B cell (primary cell): ENCODE results near the gene QSOX2. TPM values are rescaled to one million over a fixed set of nuclear protein-coding genes. Genes with fewer than 3 reads are reported as not detected.

Source experiments
- ATAC-seq: fragments of 200-7000 bp; cut with Tn5 transposase; one replicate; pipeline ENCODE4 v1.10.0; 2021; ENCODE audit warnings: low read depth, mild to moderate bottlenecking, moderate number of reproducible peaks, moderate library complexity
- CTCF ChIA-PET: fragments of 350-600 bp; sonication (Branson Sonifier 250); formaldehyde crosslinking; loops from one replicate; lab custom pipeline; 2021; ENCODE audit warnings: antibody characterized with exemption, inconsistent platforms; lab: Charles Lee
- POLR2A ChIA-PET: fragments of 350-600 bp; sonication (Branson Sonifier 250); formaldehyde crosslinking; loops from one replicate; lab custom pipeline; 2021; ENCODE audit warnings: antibody characterized with exemption; lab: Charles Lee
- DNase-seq: peaks from one replicate; pipeline ENCODE4 v3.0.0; 2013
- H2AFZ ChIP-seq: 2 replicates; pipeline ENCODE4 v1.6.1; 2012; ENCODE audit warnings: mild to moderate bottlenecking, low read depth, low read length; ENCODE audit not compliant: insufficient read depth, poor library complexity, severe bottlenecking
- H3K27ac ChIP-seq, 2 donors: 1 replicate in 1 of 2; 2 replicates in 1 of 2; pipeline ENCODE4 v1.5.1; 2012 to 2013; ENCODE audit warnings: low read length in 2 of 2, mild to moderate bottlenecking in 2 of 2, moderate library complexity in 1 of 2
- H3K27me3 ChIP-seq, 4 experiments: fragments of 200-600 bp in 1 of 4; sonication (generic) in 1 of 4; replicated peaks in 1 of 4; 1 replicate in 2 of 4; 2 replicates in 2 of 4; pipeline versions ENCODE4 v1.6.1 to v1.7.0; 2013 to 2016; ENCODE audit warnings: low read length in 3 of 4, mild to moderate bottlenecking in 2 of 4, mixed read lengths in 1 of 4, moderate library complexity in 1 of 4; ENCODE audit not compliant: insufficient read depth in 4 of 4, control insufficient read depth in 3 of 4; ENCODE audit errors: control extremely low read depth in 1 of 4
- H3K36me3 ChIP-seq, 2 experiments: replicated peaks in 1 of 2; 1 replicate in 1 of 2; 2 replicates in 1 of 2; pipeline versions ENCODE4 v1.6.1 to v1.7.1; 2013; ENCODE audit warnings: low read length in 1 of 2; ENCODE audit not compliant: insufficient read depth in 2 of 2, control insufficient read depth in 1 of 2; ENCODE audit errors: control extremely low read depth in 1 of 2, extremely low read depth in 1 of 2
- H3K4me1 ChIP-seq, 2 donors: fragments of 200-600 bp in 1 of 2; sonication (generic) in 1 of 2; 1 replicate in 1 of 2; 2 replicates in 1 of 2; pipeline versions ENCODE4 v1.5.1 to v1.6.1; 2013 to 2017; ENCODE audit warnings: low read length in 2 of 2; ENCODE audit not compliant: control insufficient read depth in 2 of 2, insufficient read depth in 2 of 2
- H3K4me2 ChIP-seq: replicated peaks from 2 replicates; pipeline ENCODE3; 2012; ENCODE audit warnings: mild to moderate bottlenecking, low read depth, low read length; ENCODE audit not compliant: poor library complexity, severe bottlenecking
- H3K4me3 ChIP-seq, 5 experiments: fragments of 200-600 bp in 1 of 5; sonication (generic) in 1 of 5; 1 replicate in 3 of 5; 2 replicates in 2 of 5; pipeline versions ENCODE4 v1.5.1 to v1.7.0; 2011 to 2016; ENCODE audit warnings: low read length in 4 of 5, mild to moderate bottlenecking in 4 of 5, low read depth in 2 of 5, control low read depth in 1 of 5, moderate library complexity in 1 of 5; ENCODE audit not compliant: insufficient read depth in 1 of 5; ENCODE audit errors: control extremely low read depth in 1 of 5, extremely low read depth in 1 of 5
- H3K79me2 ChIP-seq: fragments of 200-600 bp; sonication (generic); one replicate; pipeline ENCODE4 v1.6.0; 2016; ENCODE audit warnings: low read length; ENCODE audit not compliant: control insufficient read depth, insufficient read depth
- H3K9ac ChIP-seq: fragments of 200-600 bp; sonication (generic); 2 replicates; pipeline ENCODE4 v1.6.1; 2017; ENCODE audit warnings: mild to moderate bottlenecking, low read length, moderate library complexity
- H3K9me3 ChIP-seq, 3 donors: one replicate each; pipeline versions ENCODE4 v1.6.1 to v1.7.1; 2013; ENCODE audit warnings: low read length in 2 of 3; ENCODE audit not compliant: control insufficient read depth in 2 of 3, insufficient read depth in 1 of 3; ENCODE audit errors: control extremely low read depth in 1 of 3
- H4K20me1 ChIP-seq: 2 replicates; pipeline ENCODE4 v1.6.0; 2012; ENCODE audit warnings: mild to moderate bottlenecking, low read length; ENCODE audit not compliant: insufficient read depth, control insufficient read depth, poor library complexity, severe bottlenecking
- H3K27ac Mint-ChIP-seq: one replicate; pipeline ENCODE4 v1.8.0; 2021; ENCODE audit warnings: mixed read lengths
- H3K27me3 Mint-ChIP-seq: one replicate; pipeline ENCODE4 v1.8.0; 2021; ENCODE audit warnings: mixed read lengths
- H3K4me1 Mint-ChIP-seq: one replicate; pipeline ENCODE4 v1.8.0; 2021; ENCODE audit warnings: mixed read lengths
- H3K4me3 Mint-ChIP-seq: one replicate; pipeline ENCODE4 v1.8.0; 2021; ENCODE audit warnings: mixed read lengths
- H3K9me3 Mint-ChIP-seq: one replicate; pipeline ENCODE4 v1.8.0; 2022; ENCODE audit warnings: mixed read lengths; ENCODE audit not compliant: insufficient read depth
- EZH2 ChIP-seq: IDR thresholded peaks from 2 replicates; pipeline ENCODE4 v1.6.1; 2012; ENCODE audit warnings: borderline replicate concordance, low read depth, mild to moderate bottlenecking, moderate library complexity, low read length; ENCODE audit not compliant: insufficient read depth, poor library complexity, severe bottlenecking
- WGBS: methylation state at CpG from one replicate; pipeline ENCODE4 v1.1.5; 2013; ENCODE audit warnings: missing lambda C conversion rate; ENCODE audit not compliant: insufficient coverage; 5-methylcytosine and 5-hydroxymethylcytosine counted together
- intact Hi-C: fragments of 100-400 bp; cut with micrococcal nuclease; formaldehyde crosslinking; loops from one replicate; pipeline ENCODE4 v1.10.0; 2022
- polyA plus RNA-seq: library from polyadenylated mRNA; depleted of rRNA; stranded (reverse); fragments of >200 nt; gene quantifications from 2 replicates; pipeline ENCODE4 v1.2.3, GENCODE V29; 2012
- total RNA-seq, 2 donors: library from RNA; stranded (reverse); fragments of 120-200 nt in 1 of 2; gene quantifications; 1 replicate in 1 of 2; 2 replicates in 1 of 2; pipeline versions ENCODE4 v1.2.3 to v1.2.4, GENCODE V29; 2013 to 2022
- TF ChIP-seq, protein P1 (sequence below): fragments of 200-600 bp; IDR thresholded peaks from one replicate; pipeline ENCODE4 v1.8.0; 2022; ENCODE audit warnings: antibody characterized with exemption, mild to moderate bottlenecking

Gene QSOX2
- total and polyA plus RNA-seq, 2 donors (not counting 1 experiment from before 2014, with no cell fraction given): 62.9 to 139 TPM

GRCh38 chr9:136201609-136202453, 43.8 kb downstream of the QSOX2 start:
- no peak for TF ChIP-seq EZH2
- TF ChIP-seq, protein P1, sequence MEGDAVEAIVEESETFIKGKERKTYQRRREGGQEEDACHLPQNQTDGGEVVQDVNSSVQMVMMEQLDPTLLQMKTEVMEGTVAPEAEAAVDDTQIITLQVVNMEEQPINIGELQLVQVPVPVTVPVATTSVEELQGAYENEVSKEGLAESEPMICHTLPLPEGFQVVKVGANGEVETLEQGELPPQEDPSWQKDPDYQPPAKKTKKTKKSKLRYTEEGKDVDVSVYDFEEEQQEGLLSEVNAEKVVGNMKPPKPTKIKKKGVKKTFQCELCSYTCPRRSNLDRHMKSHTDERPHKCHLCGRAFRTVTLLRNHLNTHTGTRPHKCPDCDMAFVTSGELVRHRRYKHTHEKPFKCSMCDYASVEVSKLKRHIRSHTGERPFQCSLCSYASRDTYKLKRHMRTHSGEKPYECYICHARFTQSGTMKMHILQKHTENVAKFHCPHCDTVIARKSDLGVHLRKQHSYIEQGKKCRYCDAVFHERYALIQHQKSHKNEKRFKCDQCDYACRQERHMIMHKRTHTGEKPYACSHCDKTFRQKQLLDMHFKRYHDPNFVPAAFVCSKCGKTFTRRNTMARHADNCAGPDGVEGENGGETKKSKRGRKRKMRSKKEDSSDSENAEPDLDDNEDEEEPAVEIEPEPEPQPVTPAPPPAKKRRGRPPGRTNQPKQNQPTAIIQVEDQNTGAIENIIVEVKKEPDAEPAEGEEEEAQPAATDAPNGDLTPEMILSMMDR: no peak
- Histone ChIP-seq H3K4me1 (peaks cover 38 to 39% of the 10 kb centered on the region in 2 donors), H3K36me3 (peaks cover 0 to 4% of the 10 kb centered on the region in 2 experiments), H3K79me2 (no peaks in the 10 kb centered on the region), H3K4me2 (no peak overlapping the region), H3K9me3 (peaks cover 0 to 65% (median 0%) of the 10 kb centered on the region in 3 donors), H3K27me3 (peaks cover 0 to 74% (median 48%) of the 10 kb centered on the region in 4 experiments), H3K9ac (no peak overlapping the region), H4K20me1 (peaks cover 39% of the 10 kb centered on the region), H2AFZ (no peak overlapping the region), H3K4me3 (no peak overlapping the region), H3K27ac (no peak overlapping the region)
- H3K27ac Mint-ChIP-seq: no peak overlapping the region
- H3K9me3 Mint-ChIP-seq: no peaks in the 10 kb centered on the region
- intact Hi-C loops: no loop called here
- no peak overlapping the region for H3K4me3 Mint-ChIP-seq
- whole genome bisulfite sequencing: 11% methylated on average over 74 of the region's 85 CpGs
- ATAC-seq (no peak), DNase-seq (peak; percentile 52)
- peaks cover 19% of the 10 kb centered on the region for H3K27me3 Mint-ChIP-seq
- POLR2A ChIA-PET: interaction anchor here (0.8 kb wide), 1 partner anchor 24 kb away, joined by 3 read pairs; no protein-coding TSS in a partner anchor
- CTCF ChIA-PET: interaction anchor here (1.3 kb wide), 1 partner anchor 38 kb away, joined by 3 read pairs; no protein-coding TSS in a partner anchor
- H3K4me1 Mint-ChIP-seq: peaks cover 28% of the 10 kb centered on the region

DNA sequence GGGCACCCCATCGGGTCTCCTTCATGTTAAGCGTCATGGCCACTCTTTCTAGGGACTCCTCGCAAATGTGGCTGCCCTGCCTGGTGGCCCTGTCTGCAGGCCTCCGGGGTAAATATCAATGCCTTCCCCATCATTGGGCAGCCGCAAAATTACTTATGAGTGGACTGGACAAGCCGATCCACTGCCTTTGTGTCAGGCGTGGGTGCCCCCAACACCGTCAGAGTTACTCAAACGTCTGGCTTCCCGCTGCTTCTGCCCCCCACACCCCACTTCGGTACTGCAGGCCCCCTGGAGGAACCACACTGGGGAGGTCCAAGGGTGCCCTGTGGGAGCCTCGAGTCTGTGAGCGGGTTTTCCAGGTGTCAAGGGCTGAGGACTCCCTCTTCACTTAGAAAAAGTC, 44.4 kb downstream of the QSOX2 start:
- Histone ChIP-seq H3K36me3 (peaks cover 0 to 4% of the 10 kb centered on the region in 2 experiments), H4K20me1 (peaks cover 33% of the 10 kb centered on the region), H3K4me1 (peaks cover 45% of the 10 kb centered on the region in 2 donors), H3K79me2 (no peaks in the 10 kb centered on the region), H3K9ac (no peak overlapping the region), H3K9me3 (peaks cover 0 to 67% (median 0%) of the 10 kb centered on the region in 3 donors), H3K4me3 (no peak overlapping the region), H3K4me2 (no peak overlapping the region), H3K27me3 (peaks cover 0 to 81% (median 55%) of the 10 kb centered on the region in 4 experiments), H2AFZ (no peak overlapping the region), H3K27ac (no peak overlapping the region)
- 63% methylated on average over 11 of the region's 13 CpGs for WGBS
- DNase-seq: no peak
- ChIA-PET POLR2A (no interaction called here), CTCF (interaction anchor here (1.3 kb wide), 1 partner anchor 39 kb away, joined by 3 read pairs; no protein-coding TSS in a partner anchor)
- ATAC-seq: no peak
- Mint-ChIP-seq H3K27me3 (peaks cover 25% of the 10 kb centered on the region), H3K4me1 (peaks cover 30% of the 10 kb centered on the region), H3K9me3 (no peaks in the 10 kb centered on the region), H3K27ac (no peak overlapping the region), H3K4me3 (no peak overlapping the region)
- no peak for TF ChIP-seq EZH2
- TF ChIP-seq, protein P1: no peak
- intact Hi-C loops: no loop called here
